H9 (cell line): ENCODE results near the gene FKBP11. TPM values are rescaled to one million over a fixed set of nuclear protein-coding genes. Genes with fewer than 3 reads are reported as not detected.

ENCODE experiments used
- DNase-seq: peaks from one replicate; pipeline ENCODE4 v3.0.0-alpha.2; 2017
- H2AFZ ChIP-seq: one replicate; pipeline ENCODE4 v1.6.1; 2013; ENCODE audit warnings: mild to moderate bottlenecking, low read length, control low read depth, moderate library complexity
- H2AK5ac ChIP-seq: 2 replicates; pipeline ENCODE4 v1.6.1; 2013; ENCODE audit warnings: low read length, control low read depth, mixed read lengths; ENCODE audit not compliant: insufficient read length
- H2BK120ac ChIP-seq: one replicate; pipeline ENCODE4 v1.6.1; 2013; ENCODE audit warnings: low read depth, mild to moderate bottlenecking, low read length, control low read depth, inconsistent platforms; ENCODE audit not compliant: poor library complexity, severe bottlenecking
- H2BK12ac ChIP-seq: 2 replicates; pipeline ENCODE4 v1.6.1; 2013; ENCODE audit warnings: low read length, control low read depth, mixed read lengths, low read depth; ENCODE audit not compliant: insufficient read length
- H2BK15ac ChIP-seq: 2 replicates; pipeline ENCODE4 v1.6.1; 2013; ENCODE audit warnings: low read depth, low read length, control low read depth
- H2BK20ac ChIP-seq: one replicate; pipeline ENCODE4 v1.6.1; 2013; ENCODE audit warnings: low read depth, mild to moderate bottlenecking, low read length, control low read depth, inconsistent platforms; ENCODE audit not compliant: poor library complexity, severe bottlenecking
- H2BK5ac ChIP-seq: 2 replicates; pipeline ENCODE4 v1.6.1; 2013; ENCODE audit warnings: low read length, control low read depth, mixed read lengths; ENCODE audit not compliant: insufficient read length
- H3K14ac ChIP-seq: 2 replicates; pipeline ENCODE4 v1.6.1; 2013; ENCODE audit warnings: low read length, control low read depth; ENCODE audit not compliant: insufficient read depth
- H3K18ac ChIP-seq: 2 replicates; pipeline ENCODE4 v1.6.1; 2013; ENCODE audit warnings: low read depth, mild to moderate bottlenecking, mixed read lengths, low read length, control low read depth; ENCODE audit not compliant: insufficient read length
- H3K23ac ChIP-seq: 2 replicates; pipeline ENCODE4 v1.6.1; 2013; ENCODE audit warnings: low read length, control low read depth, mixed read lengths, low read depth; ENCODE audit not compliant: insufficient read length
- H3K23me2 ChIP-seq: 2 replicates; pipeline ENCODE4 v1.6.1; 2013; ENCODE audit warnings: low read depth, mild to moderate bottlenecking, mixed read lengths, low read length, control low read depth; ENCODE audit not compliant: insufficient read length, poor library complexity, severe bottlenecking
- H3K27ac ChIP-seq: 2 replicates; pipeline ENCODE4 v1.5.1; 2013; ENCODE audit warnings: low read length, control low read depth, mixed read lengths, low read depth; ENCODE audit not compliant: insufficient read length
- H3K27me3 ChIP-seq: 2 replicates; pipeline ENCODE4 v1.6.1; 2013; ENCODE audit warnings: low read length, control low read depth, inconsistent platforms; ENCODE audit not compliant: insufficient read depth
- H3K4ac ChIP-seq: 2 replicates; pipeline ENCODE4 v1.6.1; 2013; ENCODE audit warnings: low read depth, mild to moderate bottlenecking, control low read depth, inconsistent platforms, low read length, moderate library complexity
- H3K4me1 ChIP-seq: 2 replicates; pipeline ENCODE4 v1.6.1; 2013; ENCODE audit warnings: low read length, control low read depth, inconsistent platforms; ENCODE audit not compliant: insufficient read depth
- H3K4me2 ChIP-seq: 2 replicates; pipeline ENCODE4 v1.6.1; 2013; ENCODE audit warnings: low read length, control low read depth, mixed read lengths; ENCODE audit not compliant: insufficient read length, insufficient read depth
- H3K56ac ChIP-seq: 2 replicates; pipeline ENCODE4 v1.6.1; 2013; ENCODE audit warnings: low read depth, mild to moderate bottlenecking, mixed read lengths, low read length, control low read depth; ENCODE audit not compliant: insufficient read length
- H3K79me1 ChIP-seq: 2 replicates; pipeline ENCODE4 v1.6.1; 2013; ENCODE audit warnings: low read depth, mild to moderate bottlenecking, moderate library complexity, low read length, control low read depth, inconsistent platforms; ENCODE audit not compliant: insufficient read depth, poor library complexity, severe bottlenecking
- H3K79me2 ChIP-seq: 2 replicates; pipeline ENCODE4 v1.6.1; 2013; ENCODE audit warnings: low read length, control low read depth, inconsistent platforms; ENCODE audit not compliant: insufficient read depth
- H3K9ac ChIP-seq: 2 replicates; pipeline ENCODE4 v1.6.1; 2013; ENCODE audit warnings: low read length, control low read depth, mixed read lengths; ENCODE audit not compliant: insufficient read length; ENCODE audit errors: extremely low read depth
- H3K9me3 ChIP-seq: one replicate; pipeline ENCODE4 v1.6.1; 2013; ENCODE audit warnings: low read depth, low read length, inconsistent platforms; ENCODE audit not compliant: control insufficient read depth
- H3T11ph ChIP-seq: one replicate; pipeline ENCODE4 v1.6.1; 2013; ENCODE audit warnings: mild to moderate bottlenecking, low read length, control low read depth, inconsistent platforms
- H4K20me1 ChIP-seq: one replicate; pipeline ENCODE4 v1.6.1; 2013; ENCODE audit not compliant: control insufficient read depth, insufficient read length, insufficient read depth
- H4K5ac ChIP-seq: 2 replicates; pipeline ENCODE4 v1.6.1; 2013; ENCODE audit warnings: low read depth, mild to moderate bottlenecking, mixed read lengths, low read length, control low read depth; ENCODE audit not compliant: insufficient read length
- H4K8ac ChIP-seq: replicated peaks from 2 replicates; pipeline ENCODE4 v1.6.1; 2013; ENCODE audit warnings: low read length, control low read depth, mixed read lengths, low read depth; ENCODE audit not compliant: insufficient read length
- H4K91ac ChIP-seq: 2 replicates; pipeline ENCODE4 v1.6.1; 2013; ENCODE audit warnings: low read depth, mild to moderate bottlenecking, moderate library complexity, mixed read lengths, low read length, control low read depth; ENCODE audit not compliant: insufficient read length
- H3K27ac Mint-ChIP-seq, 3 experiments: 2 replicates in 2 of 3; 3 replicates in 1 of 3; pipeline ENCODE4 v1.8.0; 2020 to 2021; ENCODE audit warnings: mixed read lengths in 3 of 3, mild to moderate bottlenecking in 1 of 3, moderate library complexity in 1 of 3
- H3K27me3 Mint-ChIP-seq: 2 replicates; pipeline ENCODE4 v1.8.0; 2021; ENCODE audit warnings: low read depth, mild to moderate bottlenecking, moderate library complexity, mixed read lengths
- H3K36me3 Mint-ChIP-seq, 3 experiments: 2 replicates in 2 of 3; 3 replicates in 1 of 3; pipeline ENCODE4 v1.8.0; 2020 to 2021; ENCODE audit warnings: low read depth in 3 of 3, mixed read lengths in 3 of 3; ENCODE audit not compliant: insufficient read depth in 1 of 3
- H3K4me1 Mint-ChIP-seq, 2 experiments: 2 replicates each; pipeline ENCODE4 v1.8.0; 2020; ENCODE audit warnings: mixed read lengths in 2 of 2
- H3K4me3 Mint-ChIP-seq, 2 experiments: 2 replicates in 1 of 2; 3 replicates in 1 of 2; pipeline ENCODE4 v1.8.0; 2020 to 2021; ENCODE audit warnings: mild to moderate bottlenecking in 2 of 2, mixed read lengths in 2 of 2, moderate library complexity in 1 of 2
- H3K9me3 Mint-ChIP-seq, 2 experiments: 2 replicates in 1 of 2; 3 replicates in 1 of 2; pipeline ENCODE4 v1.8.0; 2020; ENCODE audit warnings: mild to moderate bottlenecking in 2 of 2, mixed read lengths in 2 of 2, moderate library complexity in 1 of 2
- CTCF ChIP-seq: fragments of 200-600 bp; sonication (generic); conservative IDR thresholded peaks from 3 replicates; pipeline ENCODE4 v1.8.0; 2021; ENCODE audit warnings: antibody characterized with exemption, mild to moderate bottlenecking
- WGBS: extraction: QIAGEN DNeasy Blood & Tissue Kit; methylation state at CpG from one replicate; pipeline ENCODE4 v1.1.7; 2013; ENCODE audit warnings: missing lambda C conversion rate, low lambda C conversion rate, mixed read lengths; ENCODE audit not compliant: insufficient read length; ENCODE audit errors: extremely low coverage; 5-methylcytosine and 5-hydroxymethylcytosine counted together
- total RNA-seq: library from RNA; stranded (reverse); gene quantifications from 2 replicates; pipeline ENCODE4 v1.2.1, GENCODE V29; 2021

The FKBP11 gene
- total RNA-seq, 1 experiment from 2014 or later, result 40.8 TPM

- H2BK15ac ChIP-seq, result no peak overlapping the region
- H3K23me2 ChIP-seq, result no peaks in the 10 kb centered on the region
- H3K18ac ChIP-seq, result no peak overlapping the region
- TF ChIP-seq CTCF, result no peak
- no peak overlapping the region for H2BK12ac ChIP-seq
- no peak overlapping the region for H3K56ac ChIP-seq
- no peaks in the 10 kb centered on the region for H3K36me3 Mint-ChIP-seq
- H3K79me2 ChIP-seq, result no peaks in the 10 kb centered on the region
- no peak overlapping the region for H2BK20ac ChIP-seq
- no peaks in the 10 kb centered on the region for H3K79me1 ChIP-seq
- H3K4me1 ChIP-seq, result peaks cover 4% of the 10 kb centered on the region; the same call in 1 of the 2 replicates
- H3K27ac Mint-ChIP-seq, result no peak overlapping the region; a peak in 1 of 7 replicates
- no peak overlapping the region for H4K5ac ChIP-seq
- no peak overlapping the region for H4K91ac ChIP-seq
- no peaks in the 10 kb centered on the region for H3K9me3 ChIP-seq
- no peak overlapping the region for H3K23ac ChIP-seq
- no peaks in the 10 kb centered on the region for H4K20me1 ChIP-seq
- no peak overlapping the region for H2AK5ac ChIP-seq
- no peak overlapping the region for H2BK5ac ChIP-seq
- H3K4me2 ChIP-seq, result no peak overlapping the region
- H4K8ac ChIP-seq, result no peak overlapping the region
- H3K4ac ChIP-seq, result no peak overlapping the region
- no peak overlapping the region for H3K9ac ChIP-seq
- no peak overlapping the region for H3T11ph ChIP-seq
- H3K14ac ChIP-seq, result no peak overlapping the region
- no peak overlapping the region for H3K27ac ChIP-seq
- H3K9me3 Mint-ChIP-seq, result no peaks in the 10 kb centered on the region
- no peak overlapping the region for H2BK120ac ChIP-seq
- H2AFZ ChIP-seq, result no peak overlapping the region
- no peak for DNase-seq
- no peaks in the 10 kb centered on the region for H3K27me3 ChIP-seq
- H3K27me3 Mint-ChIP-seq, result peaks cover 19% of the 10 kb centered on the region
- H3K4me1 Mint-ChIP-seq, result peaks cover 19 to 34% of the 10 kb centered on the region in 2 experiments
- no peak overlapping the region for H3K4me3 Mint-ChIP-seq
- WGBS, result no CpG with 5 or more reads among the region's 2 CpGs
These were observed 46.7 kb downstream of the FKBP11 start for GRCh38 chr12:48878548-48878947.
